GM18870 (cell line): ENCODE measurements around the gene CYTH1.
"Not testable (repeated sequence)": the region's sequence is repeated elsewhere in the genome, so short reads cannot be mapped to it uniquely, and the experiment has no call there.

Experiments used
- ATAC-seq: cut with Tn5 transposase; IDR thresholded peaks from one replicate; pipeline ENCODE4 v1.9.1; 2021; ENCODE audit warnings: moderate library complexity; ENCODE audit not compliant: unreplicated experiment

Gene CYTH1

DNA sequence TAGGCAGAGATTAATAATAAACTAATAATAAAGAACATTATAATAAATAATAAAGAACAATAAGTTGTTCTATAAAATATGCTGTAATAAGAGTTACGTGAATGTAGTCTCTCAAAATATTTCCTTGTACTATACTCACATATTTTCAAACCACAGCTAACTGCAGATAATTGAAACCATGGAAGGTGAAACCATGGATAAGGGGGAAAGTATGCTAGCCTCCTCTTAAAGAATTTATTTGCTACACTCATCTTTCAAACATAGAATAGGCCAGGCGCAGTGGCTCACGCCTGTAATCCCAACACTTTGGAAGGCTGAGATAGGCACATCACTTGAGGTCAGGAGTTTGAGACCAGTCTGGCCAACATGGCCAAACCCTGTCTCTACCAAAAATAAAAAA, 18.5 kb downstream of the CYTH1 start:
- no peak for ATAC-seq

DNA sequence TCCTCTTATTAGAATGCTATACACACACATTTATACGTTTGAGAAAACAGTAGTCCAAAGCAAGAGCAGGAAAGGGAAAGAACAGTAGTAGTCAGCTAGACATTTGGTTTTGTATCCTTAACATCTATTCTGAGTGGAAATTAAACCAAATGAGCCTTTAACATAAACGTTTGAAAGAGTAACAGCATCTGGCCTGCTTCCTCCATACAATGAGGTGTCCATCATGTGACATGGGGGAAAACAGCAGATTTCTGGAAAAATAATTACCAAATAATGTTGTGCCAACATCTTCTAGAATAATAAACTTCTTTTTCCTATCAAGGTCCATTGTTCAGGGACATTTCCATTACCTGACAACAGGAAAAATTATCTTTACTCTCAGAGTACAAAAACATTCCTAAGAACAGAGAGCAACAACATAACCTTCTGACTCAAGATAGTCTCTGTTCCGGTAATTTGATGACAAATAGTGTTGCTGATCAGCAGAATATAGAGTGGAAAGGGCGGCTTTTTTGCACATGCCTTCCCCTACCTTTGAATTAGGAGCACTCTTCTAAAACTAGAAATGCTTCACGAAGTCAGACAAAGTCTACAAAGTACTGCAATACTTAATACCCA, 20.2 kb downstream of the CYTH1 start:
- ATAC-seq = no peak

DNA sequence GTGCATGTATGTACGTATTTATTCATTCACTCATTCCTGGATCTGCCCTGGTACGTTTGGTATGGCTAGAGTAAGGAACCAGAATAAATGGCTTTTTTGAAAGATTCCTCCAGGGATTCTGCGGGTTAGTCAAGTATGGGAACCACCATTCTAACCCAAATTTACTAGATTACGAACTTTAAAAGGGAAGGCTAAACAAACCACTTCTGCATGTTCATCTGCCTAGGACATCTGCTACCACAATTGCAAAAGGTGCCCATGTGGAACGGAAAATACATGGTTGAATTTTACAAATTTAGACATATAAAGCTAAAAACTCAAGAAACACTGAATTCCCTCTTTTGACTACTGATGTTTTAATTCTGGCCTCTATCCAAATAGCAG, 22.1 kb downstream of the CYTH1 start:
- ATAC-seq = no peak

DNA sequence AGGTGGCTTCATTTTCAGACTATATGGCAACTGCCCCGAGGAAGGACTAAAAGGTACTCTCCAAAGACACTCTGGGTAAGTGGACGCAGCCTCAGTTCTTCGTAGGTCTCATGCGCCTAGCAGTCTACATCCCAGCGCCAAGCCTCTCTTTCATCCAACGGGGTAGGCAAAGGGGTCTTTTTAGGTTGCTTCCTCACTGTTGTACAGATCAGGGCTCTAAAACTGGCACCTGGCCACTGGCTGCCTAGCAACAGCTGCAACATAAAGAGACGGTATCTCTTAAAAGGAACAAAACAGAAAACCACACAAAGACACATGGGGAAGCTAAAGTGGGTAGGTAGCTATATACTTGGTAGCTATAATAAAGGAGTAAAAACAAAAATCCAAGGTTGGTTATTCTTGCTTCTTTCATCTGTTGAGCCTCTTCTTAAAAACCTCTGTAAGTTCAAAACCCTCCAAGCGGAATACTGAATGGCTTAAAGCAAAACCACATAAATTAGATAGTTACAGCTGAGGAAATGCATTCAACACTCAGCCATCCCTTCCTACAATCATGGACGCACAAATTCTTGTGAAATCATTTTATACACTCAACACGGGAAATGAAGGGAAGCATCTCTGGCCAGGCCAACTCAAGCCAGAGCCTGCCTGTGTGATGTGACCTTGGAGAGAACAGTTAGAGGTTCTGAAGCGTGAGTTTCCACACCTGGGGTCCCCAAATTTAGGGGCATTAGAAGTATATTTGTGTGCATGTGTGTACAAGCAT, 22.7 kb downstream of the CYTH1 start:
- no peak for ATAC-seq

DNA sequence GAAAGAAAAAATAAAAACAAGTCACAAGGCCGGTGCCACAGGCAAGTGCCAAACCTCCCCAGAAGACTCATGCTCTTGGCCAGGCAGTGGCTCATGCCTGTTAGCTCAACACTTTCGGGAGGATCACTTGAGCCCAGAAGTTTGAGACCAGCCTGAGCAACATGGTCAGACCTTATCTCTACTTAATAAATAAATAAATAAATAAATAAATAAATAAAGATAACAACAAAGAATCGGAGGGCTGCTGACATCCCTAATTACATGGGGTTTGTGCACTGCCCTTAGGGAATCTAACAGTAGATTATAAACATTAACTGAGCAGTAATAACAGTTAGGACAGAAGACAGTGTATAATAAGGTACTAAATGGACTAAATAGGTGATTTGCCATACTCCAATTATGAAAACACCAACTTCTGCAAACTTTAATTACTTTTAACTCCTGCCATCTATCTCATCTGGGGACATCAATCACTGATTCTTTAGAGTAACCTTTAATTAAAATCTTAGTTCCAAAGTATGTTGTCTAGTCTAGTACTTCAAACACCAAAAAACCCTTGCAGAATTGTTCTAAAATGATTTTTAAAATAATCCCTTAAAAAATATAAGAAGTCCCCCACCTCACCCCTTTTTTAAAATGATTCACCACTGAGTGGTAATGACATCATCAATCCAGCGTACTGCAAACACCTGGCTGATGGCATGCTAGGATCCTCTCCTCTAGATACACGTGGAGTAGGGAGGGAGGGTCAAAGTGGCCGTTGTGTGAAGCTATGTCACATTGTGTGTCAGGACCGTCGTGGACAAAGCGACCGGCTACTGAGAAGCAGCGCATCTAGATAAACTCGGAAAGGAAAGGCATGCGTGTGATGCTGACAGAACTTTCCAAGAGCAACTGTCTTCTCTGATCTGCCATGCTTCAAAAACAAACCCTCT, 28.5 kb downstream of the CYTH1 start:
- no peak for ATAC-seq

DNA sequence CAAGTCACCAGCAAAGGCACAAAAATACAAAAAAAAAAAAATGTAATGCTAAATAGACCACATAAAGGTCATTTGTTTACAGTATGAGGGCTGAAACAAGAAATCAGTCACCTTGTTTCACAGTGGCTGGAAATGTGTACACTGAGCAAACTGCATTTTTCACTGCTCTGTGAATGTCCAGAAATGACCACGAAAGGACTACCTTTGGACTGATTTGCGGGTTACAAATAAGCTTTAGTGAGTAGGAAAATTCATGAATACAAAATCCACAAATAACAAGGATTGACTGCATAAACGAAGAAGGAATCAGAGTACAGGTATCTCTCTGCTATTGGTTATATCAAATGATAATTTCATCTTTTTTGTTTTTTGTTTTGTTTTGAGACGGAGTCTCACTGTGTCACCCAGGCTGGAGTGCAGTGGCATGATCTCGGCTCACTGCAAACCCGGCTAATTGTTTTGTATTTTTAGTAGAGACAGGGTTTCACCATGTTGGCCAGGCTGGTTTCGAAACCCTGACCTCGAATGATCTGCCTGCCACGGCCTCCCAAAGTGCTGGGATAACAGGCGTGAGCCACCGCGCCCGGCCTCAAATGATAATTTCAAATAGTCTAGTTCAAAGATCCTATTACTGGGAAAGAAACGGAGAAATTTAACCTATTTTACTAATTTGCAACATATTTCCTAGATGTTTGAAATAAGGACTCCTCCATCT, 30.5 kb downstream of the CYTH1 start:
- ATAC-seq = no peak

DNA sequence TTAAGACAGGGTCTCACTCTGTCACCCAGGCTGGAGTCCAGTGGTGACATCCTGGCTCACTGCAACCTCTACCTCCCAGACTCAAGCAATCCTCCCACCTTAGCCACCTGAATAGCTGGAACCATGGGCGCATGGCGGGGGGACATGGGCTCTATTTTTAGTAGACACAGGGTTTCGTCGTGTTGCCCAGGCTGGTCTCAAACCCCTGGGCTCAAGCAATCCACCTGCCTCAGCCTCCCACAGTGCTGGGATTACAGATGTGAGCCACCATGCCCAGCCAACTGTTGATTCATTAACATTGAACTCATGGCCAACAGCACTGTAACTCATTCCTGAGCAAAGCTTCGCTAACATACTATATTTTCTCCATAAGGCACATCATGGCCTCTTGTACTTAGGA, 31.1 kb downstream of the CYTH1 start:
- ATAC-seq = not testable (repeated sequence)

DNA sequence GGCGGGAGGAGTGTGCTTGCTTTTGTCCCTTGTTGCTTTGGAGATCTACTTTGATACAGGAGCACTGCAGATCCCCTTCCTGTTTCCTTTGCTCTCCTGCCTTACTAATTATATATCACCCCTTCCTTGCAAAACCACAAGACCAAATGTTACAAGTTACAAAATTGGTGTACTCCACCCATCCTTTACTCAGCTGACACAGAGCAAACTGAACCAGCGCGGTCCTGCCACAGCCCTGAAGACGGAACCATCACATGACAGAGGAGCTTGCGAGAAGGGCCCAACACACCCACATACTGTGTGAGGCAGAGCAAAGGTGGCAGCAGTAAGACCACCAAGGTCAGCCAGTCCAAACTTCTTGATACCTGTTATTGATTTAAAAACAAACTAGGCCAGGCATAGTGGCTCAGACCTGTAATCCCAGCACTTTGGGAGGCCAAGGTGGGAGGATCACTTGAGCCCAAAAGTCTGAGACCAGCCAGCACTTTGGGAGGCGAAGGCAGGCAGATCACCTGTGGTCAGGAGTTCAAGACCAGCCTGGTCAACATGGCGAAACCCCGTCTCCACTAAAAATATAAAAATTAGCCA, 33.2 kb downstream of the CYTH1 start:
- ATAC-seq = no peak

DNA sequence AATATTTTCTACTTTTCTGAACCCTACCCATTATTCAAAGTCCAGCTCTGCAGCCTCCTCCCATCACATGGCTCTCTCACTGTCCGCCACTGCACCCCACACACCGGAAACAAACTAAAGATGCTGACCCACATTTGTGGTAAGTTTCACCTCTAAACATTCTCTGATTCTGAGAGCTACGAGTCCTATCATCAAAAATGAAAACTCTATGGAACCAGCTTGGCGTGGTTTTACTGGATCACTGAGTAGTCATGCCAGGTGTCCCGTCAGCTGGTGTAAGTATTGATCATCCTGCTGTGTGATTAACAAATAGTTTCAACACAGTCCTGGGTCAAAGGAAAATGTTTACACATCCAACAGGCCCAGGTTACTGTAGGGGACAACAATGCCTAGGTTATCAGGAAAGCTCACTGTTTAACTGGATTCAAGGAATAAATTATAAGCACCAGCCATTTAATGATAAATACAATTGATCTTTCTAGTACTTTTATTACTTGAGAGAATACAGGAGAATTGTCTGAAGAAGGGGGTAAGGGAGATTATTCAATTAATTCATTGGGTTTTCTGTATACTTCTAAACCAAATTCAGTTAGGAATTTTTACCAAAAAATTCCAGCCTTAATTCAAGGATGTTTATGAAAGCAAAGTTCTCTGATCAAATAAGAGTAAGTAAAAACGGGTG, 33.9 kb downstream of the CYTH1 start:
- ATAC-seq = no peak

DNA sequence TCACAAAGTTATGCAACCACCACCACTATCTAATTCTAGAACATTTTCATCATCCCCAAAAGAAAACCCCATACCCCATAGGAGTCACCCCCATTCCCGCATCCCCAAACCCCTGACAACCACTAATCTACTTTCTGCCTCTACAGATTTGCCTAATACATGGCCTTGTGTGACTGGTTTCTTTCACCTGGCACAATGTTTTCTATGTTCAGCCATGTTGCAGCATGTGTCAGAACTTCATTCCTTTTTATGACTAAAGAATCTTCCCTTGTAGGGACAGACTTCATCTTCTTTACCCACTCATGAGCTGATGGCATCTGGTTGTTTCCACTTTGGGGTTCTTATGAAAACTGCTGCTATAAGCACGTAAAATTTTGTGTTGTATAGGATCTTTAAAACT, 34.6 kb downstream of the CYTH1 start:
- ATAC-seq = no peak

DNA sequence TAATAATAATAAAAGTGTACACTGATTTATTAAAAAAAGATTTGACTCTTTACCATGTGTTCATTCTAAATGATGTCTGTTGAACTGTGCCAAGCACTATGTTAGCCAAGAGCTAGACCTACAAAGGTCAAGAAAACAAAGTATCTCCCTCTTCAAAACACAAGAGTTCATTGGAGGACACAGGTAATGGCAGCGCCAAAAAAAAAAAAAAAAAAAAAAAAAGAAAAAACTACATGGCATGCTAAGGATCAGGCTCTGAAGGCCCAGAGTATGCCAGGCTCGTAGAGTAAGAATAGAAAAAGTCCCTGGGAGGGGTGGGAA, 35.2 kb downstream of the CYTH1 start:
- ATAC-seq = no peak

DNA sequence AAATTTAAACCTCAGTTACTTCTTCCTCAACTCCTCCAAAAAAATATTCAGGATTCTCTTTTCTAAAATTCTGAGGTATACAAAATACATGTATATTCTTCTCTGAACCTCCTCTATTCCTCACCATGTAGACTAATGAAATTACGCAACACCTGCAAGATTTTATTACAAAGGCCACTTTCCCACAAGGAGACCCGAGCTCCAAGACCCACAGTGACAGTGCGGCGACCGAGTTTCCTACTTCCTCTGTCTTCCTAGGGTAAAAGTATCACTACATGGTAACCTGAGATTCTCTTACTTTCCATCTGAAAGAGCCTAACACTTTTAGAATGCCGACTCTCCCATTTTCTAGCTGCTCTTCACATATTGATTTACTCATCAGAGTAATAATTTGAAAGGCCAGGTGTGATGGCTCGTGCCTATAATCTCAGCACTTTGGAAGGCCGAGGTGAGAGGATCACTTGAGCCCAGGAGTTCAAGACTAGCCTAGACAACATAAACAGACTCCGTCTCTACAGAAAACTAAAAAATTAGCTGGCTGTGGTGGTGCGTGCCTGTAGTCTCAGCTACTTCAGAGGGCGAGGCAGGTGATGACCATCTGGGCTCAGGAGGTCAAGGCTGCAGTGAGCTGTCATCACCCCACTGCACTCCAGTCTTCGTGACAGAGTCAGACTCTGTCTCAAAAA, 35.7 kb downstream of the CYTH1 start:
- no peak for ATAC-seq

DNA sequence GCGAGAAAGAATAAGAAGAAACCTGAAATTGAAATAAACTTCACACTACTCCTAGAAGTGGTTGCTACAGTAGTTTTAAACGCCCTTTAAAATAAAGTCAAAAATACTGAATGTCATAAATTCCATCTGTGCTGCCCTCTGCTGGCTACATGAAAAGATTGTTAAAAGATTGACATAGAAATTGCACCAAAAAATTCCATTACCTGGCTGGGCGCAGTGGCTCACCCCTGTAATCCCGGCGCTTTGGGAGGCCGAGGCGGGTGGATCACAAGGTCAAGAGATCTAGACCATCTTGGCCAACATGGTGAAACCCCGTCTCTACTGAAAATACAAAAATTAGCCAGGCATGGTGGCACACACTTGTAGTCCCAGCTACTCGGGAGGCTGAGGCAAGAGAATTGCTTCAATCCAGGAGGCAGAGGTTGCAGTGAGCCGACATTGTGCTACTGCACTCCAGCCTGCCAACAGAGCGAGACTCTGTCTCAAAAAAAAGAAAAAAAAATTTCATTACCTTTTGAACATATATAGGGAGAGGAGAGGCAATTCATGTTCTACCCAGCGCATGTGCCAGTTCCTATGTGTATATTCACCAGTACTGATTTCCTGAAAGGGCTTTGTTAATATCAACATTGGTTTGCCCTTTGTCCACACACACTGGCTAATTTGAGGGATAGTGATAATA, 36.5 kb downstream of the CYTH1 start:
- ATAC-seq = no peak

DNA sequence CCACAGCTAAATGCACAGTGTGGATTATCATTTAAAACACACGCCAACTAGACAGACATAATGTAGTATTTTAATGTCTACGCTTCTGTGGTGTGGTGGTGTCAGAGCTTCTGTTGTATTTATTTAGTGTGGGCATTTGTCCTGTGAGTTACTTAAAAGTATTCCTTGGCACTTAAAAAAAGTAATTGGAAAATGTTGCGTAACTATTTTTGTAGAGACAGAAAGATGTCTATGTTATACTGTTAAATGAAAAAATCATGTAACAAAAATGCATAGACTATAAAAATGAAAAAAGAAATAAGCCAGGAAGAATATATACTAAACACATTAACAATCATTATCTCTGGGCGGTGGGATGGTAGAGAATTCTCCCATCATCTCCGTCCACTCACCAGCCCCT, 39.2 kb downstream of the CYTH1 start:
- no peak for ATAC-seq

DNA sequence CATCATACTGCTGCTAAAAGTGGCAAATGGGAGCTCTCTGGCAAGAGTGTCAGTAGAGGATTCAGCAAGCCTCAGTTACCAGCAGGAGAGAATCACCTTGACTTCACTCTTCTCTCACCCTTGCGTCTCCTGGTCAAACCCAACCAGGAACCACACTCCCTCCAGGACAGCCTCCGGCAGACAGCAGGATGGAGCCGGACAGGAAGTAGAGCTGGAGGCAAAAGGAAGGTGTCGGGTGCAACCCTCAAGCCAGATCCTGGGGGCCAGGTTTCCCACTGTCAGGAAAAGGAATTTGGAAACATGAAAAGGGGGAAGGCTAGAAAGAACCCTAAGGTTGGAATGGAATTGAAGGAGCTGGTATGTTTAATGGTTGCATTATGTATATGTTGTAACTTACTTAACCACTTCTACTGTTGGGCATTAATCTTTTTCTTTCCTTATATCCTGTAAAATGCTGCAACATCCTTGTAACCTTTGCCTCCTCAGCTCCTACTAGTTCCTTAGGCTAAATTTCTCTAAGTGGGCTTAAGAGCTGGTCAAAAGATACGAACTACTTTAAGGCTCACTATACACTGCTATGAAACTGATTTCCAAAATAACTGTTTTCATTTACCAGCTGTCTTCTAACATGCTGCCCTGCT, 40.3 kb downstream of the CYTH1 start:
- ATAC-seq = no peak

DNA sequence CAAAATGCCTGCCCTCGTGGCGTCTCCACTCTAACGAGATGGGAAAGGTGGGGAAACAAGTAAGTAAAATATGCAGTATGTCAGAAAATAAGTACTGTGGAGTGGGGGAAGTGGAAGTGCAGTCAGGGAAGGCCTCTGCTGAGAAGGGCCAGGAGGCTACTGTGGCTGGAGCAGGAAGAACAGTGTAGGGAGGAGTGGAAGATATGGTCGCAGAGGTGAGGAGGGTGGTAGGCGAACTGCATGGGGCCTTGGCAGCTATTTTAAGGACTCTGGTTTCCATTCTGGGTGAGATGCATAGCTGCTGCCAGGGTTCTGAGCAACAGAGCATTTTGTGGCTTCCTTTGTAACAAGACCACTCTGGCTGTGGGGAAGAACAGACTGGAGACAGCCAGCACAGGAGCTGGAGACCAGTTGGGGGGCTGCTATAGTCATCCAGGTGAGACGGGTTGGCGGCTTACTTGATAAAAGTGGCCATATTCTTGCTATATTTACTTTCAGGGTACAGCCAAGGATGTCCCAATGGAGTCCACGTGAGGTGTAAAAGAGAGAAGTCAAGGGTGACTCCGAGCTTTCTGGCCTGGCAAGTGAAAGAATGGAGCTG, 42.6 kb downstream of the CYTH1 start:
- ATAC-seq = no peak

DNA sequence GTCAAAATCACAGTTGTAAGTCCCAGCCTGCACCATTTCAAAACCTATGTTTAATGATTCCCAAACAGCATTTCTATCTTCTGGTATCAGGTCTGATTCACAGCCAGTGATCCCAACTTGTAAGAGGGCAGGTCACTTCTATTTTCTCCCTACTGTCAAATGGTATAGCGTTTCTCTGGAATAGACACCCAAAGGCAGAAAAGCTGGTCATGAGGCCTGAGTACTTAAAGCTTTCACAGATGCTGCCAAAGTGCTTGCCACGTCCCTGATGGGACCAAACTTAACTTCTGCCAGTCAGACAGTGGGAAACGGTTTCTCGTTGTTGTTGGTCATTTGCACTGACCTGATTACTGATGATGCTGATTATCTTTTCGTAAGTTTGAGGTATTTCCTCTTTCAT, 43.4 kb downstream of the CYTH1 start:
- ATAC-seq = no peak

DNA sequence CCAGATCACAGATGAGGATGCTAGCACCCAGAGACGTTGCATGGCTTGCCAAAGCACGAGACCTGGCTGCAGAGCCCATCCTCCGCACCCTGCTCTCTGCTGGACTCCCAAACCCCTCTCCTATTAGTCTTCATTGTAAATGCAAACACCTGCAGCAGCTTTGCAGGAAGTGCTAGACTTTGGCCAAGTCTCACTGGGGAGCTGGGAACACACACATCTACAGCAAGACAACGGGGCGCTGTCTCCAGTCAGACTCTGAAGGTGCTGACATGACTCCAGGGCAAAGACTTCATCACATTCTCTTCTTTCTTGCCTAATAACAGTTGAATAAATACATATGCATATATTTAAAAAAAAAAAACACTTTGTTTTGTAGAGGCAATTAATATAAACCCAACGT, 43.8 kb downstream of the CYTH1 start:
- no peak for ATAC-seq
